Left forelimb (tissue), 1 donor: ENCODE data around the gene DCLRE1B.
A peak's percentile ranks its signal among the peaks of the same experiment; 100 is the strongest.

Source experiments
- DNase-seq: peaks from one replicate; pipeline ENCODE4 v3.0.0-alpha.2; 2018; ENCODE audit warnings: low spot score

The DCLRE1B gene

DNA sequence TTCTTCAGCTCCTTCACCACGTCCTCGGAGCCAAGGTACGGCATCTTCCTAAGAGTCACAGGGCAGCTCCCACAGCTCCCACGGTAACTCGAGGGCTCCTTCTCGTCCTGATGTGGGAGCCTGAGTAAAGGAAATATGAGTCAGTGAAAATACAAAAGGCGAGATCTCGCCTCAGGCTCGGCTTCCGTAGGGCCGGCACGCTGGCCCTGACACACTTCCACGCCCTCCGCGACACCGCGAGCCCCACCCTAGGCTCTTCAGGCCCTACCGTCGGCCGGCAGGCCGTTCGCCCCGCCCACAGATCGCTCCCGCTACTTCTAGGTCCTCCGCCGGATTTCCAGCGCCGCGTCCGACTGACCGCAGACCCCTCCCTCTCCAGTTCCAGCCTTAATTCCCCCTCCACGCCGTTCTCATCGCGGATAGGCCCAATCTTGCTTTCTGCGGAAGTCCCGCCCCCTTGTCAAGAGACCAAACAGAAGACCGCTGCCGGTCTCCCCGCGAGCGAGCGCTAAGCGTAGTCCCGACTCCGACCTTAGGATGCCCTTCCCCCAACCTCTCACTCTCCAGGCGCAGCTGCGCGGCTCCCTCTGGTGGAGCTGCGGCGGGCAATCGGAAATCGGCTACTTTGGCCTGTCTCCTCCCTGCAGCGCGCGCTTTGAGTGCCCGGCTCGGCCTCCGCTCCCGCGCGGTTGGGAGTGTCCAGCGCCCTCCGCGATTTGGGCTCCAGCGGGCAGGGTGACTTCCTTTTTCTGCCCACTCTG, at the start of gene DCLRE1B, which contains the start of gene AP4B1:
TSS of gene DCLRE1B (plus strand) at position 653 of the 761 bp plus-strand sequence. CDS start 261 bp downstream, outside the sequence.
TSS of gene AP4B1 (minus strand) at position 126 of the 761 bp plus-strand sequence. CDS start at position 44, 82 bp downstream.
- DNase-seq: peak; percentile 98

DNA sequence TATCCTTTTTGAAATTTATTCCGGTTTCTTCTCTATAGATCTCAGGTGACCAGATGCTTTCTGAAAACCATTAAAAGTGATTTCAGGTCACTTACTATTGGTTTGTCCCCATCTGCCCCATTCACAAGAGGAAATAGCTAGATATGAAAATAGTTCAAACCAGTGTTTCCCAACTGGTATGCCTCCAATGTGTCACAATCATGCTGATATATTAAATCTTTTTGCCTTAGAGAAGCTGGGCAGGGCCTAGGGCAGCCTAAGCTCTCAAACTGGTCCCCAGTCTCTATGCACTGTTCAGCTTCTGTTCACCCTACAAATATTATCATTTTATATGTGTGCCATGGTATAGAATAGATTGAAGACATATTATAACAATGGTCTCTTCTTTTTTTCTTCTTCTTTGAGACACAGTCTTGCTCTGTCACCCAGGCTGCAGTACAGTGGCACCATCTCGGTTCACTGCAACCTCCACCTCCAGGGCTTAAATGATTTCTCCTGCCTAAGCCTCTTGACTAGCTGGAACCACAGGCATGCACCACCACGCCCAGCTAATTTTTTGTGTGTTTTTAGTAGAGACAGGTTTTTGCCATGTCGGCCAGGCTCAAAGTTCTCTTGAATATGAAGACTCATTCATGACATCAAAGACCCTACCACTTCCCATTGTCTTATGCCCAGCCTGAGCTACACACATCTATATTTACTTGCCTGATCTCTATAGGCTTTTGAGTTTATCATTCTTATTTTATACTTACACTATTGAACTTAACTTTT, 49.3 kb upstream of the DCLRE1B start:
- no peak for DNase-seq

DNA sequence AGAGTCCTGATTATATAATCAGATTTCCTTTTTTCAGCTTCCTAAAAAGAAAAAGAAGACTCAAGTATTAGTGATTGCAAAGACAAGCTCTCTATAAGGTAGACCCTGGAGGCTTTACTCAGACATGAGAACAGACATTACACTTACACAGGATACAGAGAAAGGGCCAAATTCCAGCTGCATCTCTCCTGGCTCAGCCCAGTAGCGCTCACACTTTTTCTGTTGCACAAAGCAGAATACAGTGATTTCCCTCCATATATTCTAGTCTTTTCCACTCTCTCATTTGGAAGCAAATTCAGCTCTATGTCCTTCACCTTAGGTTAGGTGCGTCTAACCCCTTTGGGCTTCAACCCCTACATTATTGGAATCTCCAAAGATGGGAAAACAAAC, 48.7 kb upstream of the DCLRE1B start:
- DNase-seq: no peak

DNA sequence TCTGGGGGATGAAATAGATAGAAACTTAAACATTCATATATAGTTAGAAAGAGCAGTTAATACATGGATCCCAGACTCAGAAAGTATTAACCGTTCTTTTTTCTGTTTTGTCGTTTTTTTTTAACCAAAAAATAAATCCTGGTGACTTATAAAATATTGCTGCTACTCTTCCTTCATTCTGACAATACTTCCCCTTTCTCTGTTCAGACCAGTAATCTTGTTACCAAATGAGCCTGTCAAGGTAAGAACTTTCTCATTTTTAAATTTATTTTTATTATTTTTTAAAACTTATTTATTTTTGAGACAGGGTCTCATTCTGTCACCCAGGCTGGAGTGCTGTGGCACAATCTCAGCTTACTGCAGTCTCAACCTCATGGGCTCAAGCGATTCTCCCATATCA, 47.4 kb upstream of the DCLRE1B start:
- no peak for DNase-seq

DNA sequence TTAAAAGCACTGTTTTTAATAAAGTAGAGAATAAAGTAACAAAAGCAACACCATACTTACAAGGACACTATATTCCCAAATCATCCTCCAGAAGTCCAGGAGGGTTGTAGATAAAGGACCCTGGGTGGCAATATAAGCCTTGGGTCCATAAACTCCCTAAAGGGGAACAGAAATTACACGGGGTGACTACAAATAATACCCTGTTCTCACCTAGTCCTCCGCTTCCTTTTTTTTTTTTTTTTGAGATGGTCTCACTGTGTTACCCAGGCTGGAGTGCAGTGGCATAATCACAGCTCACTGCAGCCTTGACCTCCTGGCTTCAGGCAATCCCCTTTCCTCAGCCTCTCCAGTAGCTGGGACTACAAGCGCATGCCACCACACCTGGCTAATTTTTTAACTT, 46.7 kb upstream of the DCLRE1B start:
- DNase-seq: no peak

DNA sequence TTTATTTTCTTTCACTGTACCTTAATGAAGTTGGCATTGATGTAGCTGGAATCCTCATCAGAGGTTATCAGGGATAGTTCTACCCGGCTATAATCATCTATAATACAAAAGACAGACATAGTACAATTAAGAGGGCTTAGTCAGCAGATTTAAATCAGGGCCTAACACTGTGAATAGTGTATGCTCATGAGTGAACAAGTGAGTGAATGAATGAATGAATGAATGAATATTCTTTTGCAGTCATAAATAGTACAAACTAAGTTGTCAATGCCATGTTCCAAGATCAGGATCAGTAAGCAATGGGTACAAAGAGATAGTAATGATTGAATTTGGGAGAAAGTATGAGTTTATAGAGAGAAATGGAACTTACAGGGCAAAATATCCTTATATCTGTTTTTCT, 46.1 kb upstream of the DCLRE1B start:
- no peak for DNase-seq

DNA sequence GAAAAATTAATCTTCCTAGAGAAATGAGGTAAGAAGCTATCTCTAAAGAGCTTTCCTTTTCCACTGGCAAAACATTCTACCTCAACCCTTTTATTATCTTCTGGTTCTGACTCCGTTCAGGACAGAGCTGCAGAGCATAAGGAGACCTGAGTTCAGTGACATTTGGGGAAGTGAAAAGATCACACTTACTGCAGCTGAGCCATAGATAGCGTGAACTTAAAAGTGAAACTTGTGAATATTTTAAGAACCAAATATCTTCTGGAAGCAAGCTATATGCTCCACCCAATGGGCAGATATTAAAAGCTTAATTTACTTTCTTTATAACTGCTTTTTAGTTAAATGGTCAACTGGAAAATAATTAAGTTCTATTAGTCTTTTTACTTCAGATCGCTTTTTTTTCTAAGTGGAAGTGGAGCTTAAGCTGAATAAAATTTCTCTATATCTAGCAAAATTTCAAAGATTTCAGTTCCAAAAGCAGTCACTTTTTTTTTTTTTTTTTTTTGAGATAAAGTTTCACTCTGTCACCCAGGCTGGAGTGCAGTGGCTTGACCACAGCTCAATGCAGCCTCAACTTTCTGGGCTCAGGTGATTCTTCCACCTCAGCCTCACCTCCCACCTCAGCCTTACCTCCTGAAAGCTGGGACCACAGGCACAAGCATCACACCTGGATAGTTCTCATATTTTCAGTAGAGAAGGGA, 45.5 kb upstream of the DCLRE1B start:
- no peak for DNase-seq

DNA sequence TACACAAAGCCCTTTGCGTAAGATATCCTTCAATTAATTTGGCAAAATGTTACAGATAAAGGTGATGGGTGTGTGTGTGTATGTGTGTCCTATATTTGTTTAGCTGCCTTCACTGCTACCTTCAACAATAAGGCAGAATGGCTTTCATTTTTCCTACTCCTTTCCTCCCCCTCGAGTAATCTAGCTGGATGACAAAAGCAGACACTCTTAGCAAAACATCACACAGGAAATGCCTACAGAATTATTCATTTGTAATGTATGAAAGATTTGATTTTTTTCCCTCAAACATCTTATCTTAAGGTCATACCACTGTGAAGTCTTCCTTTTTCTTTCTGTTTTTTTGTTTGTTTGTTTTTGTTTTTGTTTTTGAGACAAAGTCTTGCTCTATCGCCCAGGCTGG, 44.2 kb upstream of the DCLRE1B start:
- no peak for DNase-seq

DNA sequence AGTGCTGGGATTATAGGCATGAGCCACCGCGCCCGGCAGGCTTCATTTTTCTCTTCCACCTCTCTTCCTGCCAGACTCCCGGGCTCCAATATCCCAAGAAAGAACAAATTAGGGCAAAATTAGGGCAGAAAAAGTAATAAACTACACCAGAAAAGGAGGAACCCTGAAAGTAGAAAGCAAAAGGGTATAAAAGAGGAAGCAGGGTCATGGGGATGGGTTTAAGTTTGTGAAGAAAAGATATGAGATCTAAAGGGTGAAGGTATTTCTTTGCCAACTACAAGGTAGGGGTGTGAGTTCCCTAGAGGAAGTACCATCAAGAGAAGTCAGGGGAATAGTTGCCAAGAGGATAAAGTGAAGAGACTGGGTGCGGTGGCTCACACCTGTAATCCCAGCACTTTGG, 43.5 kb upstream of the DCLRE1B start:
- no peak for DNase-seq

DNA sequence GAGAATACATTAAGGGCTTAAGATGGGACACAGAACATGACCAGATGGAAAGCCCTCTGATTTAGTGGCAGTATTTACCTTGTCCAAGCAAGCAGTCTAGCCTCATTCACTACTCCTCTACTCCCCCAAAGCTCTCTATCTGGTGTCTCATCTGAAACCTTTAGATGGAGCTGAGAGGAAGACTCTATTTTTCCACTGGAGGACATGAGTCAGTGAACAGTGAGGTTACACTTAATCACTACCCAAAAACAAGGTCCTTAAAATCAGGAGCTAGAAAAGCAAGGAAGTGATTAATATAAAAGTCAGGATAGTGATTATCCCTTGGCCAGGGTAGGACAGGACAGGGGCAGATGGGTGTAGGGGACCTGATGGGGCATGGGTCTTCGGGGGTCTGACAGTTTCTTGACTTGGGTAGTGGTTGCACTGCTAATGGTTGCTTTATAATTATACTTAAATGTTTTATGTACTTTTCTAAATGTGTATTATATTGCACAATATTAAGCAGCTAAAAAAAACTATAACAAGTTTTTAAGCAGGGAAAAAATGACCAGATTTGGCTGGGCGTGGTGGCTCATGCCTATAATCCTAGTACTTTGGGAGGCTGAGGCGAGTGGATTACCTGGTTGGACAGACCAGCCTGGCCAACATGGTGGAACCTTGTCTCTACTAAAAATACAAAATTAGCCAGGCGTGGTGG, 36.6 kb upstream of the DCLRE1B start:
- no peak for DNase-seq

DNA sequence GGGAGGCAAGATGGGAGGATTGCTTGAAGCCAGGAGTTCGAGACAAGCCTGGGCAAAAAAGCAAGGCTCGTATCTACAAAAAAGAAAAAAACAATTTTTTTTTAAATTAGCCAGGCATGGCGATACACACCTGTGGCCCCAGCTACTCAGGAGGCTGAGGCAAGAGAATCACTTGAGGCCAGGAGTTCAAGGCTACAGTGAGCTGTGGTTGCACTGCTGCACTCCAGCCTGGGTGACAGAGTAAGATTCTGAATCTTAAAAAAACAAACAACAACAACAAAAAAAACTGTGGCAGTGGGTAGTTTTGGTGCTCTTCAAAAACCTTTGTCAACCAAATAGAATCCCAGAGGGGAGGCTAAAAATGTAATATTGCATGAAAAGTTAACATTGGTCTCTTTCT, 34.3 kb upstream of the DCLRE1B start:
- DNase-seq: no peak

DNA sequence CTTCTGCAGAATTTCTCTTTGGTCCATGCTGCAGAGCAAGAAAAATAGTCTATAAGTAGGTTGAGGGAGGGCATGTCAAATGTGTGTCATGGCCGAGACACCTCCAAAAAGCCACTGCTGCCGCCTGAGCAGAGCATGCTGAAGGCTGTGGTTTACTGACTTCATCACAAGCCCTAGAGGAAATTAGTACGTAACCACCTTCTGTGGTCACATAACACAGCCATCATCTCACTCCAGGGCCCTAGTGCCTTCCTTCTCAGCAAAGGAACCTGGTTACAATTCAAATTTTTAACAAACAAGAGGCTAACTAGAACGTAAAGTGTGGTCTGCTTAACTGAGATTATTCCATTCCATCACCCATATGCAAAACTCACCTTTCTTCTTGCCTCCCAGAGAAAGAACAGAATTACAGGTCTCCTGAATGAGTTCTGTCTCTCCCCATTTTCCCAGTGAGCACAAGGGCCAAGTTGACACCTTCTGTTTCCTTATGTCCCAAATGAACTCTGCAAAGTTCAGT, 33.5 kb upstream of the DCLRE1B start, which contains the start of gene PTPN22:
TSS of gene PTPN22 (minus strand) at position 116 of the 517 bp plus-strand sequence.
- DNase-seq: no peak

DNA sequence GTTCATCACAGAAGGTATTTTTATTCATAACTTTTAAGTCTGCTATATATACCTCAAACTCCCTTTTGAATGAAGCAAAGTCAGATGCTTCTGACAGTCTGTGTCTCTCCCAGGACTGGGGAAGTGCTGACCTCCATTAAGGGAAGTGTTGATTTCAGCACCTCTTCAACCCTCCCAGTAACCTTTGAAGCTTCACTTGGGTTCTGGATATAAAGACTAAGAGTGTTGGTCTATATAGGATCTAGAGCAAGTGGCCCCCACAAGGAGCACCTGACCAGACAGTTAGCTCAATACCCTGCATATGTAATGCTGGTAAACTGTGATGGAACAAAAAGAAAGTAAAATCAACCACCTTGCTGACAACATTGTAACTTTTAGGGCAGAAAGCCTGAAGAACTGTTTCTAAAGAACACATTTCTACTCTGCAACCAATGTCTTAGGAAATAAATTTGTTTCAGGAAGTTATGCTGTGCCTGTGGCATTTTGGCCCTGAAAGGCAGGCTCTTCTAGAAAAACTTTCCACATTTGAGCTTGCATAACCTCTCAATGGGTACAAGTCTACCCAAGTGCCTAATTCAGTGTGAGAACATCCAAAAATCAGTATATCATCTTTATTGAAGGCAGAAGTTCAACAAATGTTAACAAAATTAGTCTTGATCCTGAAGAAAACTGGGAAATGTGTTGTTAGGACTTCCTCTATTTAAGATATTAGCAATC, 32.7 kb upstream of the DCLRE1B start:
- no peak for DNase-seq

DNA sequence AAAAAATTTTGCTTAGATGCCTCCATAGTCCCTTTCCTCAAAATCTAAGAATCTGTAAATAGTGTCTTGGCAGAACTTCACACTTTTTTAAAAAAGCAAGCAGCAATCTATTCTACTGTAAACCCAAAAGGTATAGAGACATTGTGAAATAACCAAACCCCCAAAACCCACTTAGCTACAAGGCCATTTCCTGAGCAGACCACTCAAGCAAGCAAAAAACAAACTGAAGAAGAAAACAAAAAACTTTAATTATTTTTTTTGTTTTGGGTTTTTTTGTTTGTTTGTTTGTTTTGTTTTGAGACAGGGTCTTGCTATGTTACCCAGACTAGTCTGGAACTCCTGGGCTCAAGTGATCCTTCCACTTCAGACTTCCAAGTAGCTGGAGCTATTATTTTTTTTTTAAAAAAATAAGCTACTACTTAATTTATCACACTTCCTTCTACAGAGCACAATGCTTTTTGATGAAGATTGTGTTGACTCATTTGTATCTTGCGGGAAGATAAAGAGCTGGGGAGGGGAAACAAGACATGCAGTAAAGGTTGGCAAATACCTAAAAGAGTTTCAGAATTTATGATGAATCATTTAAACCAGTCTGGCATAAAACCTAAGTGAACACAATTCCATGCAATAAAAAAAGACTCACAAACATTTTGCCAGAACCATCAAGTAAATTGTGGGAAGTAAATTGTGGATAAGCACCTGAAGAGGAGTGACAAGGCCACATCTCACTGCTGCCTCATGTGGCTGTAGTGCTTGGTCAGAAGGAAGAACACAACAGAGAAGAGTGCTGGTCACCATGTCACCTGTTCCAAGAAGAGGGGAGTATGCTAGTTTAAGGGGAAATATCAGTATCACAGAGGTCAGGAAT, 30.9 kb upstream of the DCLRE1B start:
- no peak for DNase-seq

DNA sequence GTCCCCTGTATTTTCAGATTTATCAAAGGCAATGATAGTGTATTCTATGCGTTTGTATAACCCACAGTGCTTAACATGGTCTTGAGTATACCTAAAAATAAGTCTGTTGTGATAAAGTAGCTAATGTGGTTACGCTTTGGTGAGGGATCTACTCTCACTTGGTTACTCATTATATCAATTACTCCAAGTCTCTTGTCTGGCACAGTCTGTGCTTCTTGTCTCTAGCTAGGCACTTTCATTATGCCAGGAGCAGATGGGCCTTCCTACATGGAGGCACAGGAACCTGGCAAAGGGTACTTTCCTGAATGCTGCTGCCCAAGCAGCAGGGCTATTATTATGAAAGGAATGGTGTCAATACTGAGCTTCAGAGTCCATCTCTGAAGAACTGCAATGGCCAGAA, 29.4 kb upstream of the DCLRE1B start:
- no peak for DNase-seq

DNA sequence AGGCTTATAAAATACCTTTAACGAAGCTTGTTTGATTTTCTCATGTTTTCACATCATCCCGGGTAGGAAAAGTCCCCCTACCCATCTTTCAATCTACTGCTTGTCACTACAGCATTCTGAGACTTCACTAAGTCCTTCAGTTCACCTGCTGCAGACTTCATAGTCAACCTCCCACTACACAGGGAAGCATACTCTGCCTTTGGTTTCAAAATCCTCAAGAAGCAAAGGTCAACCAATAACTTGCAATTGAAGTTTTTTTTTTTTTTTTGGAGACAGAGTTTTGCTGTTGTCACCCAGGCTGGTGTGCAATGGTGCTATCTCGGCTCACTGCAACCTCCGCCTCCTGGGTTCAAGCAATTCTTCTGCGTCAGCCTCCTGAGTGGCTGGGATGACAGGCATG, 28.9 kb upstream of the DCLRE1B start:
- no peak for DNase-seq

DNA sequence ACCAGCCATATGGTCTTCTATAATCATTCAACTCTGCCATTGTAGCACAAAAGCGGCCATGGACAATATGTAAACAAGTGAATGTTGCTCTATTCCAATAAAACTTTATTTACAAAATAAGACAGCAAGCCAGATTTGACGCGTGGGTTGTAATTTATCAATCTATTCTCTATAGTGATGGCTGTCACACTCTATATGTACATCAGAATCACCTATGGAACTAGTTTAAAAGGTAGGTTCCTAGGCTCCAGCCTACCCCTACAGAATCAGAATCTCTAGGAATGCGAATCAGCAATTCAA, 25.4 kb upstream of the DCLRE1B start:
- DNase-seq: no peak

DNA sequence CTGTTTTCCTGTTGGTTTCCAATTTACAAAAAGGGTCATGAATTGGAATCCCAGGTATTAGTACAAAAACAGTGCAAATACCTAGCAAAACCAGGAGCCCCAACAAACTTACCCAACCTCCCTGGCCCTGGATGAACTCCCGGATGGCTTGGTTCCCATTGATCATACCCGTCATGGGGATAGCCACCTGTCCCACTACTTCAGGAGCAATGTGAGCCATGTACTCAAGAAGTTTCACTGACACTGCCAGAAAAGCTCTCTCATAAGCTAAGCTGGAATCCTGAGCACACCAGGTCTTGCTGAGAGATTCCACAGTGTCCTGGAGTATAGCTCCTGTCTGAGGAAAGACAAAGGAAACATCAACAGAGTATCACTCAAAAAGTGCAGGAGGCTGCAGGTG, 23.5 kb upstream of the DCLRE1B start:
- DNase-seq: no peak

DNA sequence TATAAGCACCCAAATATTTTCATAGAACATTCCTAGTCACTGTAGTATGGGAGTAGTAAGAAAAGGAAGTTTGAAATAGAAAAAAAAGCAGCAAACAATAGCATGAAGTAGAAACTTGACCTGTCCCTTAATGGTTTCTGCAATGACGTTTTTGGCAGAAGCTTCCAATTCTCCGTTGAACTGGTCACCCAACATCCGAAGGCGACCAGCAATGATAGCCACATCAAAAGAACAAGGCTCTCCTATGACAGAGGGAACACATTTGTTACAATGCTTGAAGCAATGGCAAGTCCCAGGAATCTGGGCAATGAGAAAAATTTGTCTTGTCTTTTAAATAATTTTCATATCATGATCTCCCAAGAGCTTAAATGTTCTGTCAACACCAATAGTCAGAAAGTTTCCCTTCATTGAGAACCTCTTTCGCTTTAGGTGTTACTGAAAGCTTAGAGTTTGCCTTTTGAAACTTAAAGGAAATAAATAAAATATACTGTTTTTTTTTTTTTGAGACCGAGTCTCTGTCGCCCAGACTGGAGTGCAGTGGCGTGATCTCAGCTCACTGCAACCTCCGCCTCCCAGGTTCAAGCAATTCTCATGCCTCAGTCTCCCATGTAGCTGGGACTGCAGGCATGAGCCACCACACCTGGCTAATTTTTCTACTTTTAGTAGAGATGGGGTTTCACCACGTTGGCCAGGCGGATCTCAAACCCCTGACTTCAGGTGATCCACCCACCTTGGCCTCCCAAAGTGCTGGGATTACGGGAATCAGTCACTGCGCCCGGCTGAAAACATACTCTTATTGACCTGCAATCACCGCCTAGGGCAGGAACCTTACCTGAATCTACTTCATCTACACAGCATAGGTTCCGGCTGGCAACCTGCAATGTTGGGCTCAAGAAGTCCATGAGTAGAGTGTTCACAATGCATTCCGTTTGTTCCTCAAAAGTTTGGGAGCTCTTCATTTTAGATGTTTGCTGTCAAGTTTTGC, 18.4 kb upstream of the DCLRE1B start:
- DNase-seq: no peak
